RWPE1 (cell line): ENCODE results near the gene HK2.
A peak's percentile ranks its signal among the peaks of the same experiment; 100 is the strongest.

ENCODE experiments used
- CTCF ChIA-PET: fragments of 350-600 bp; sonication (Branson Sonifier 250); formaldehyde crosslinking; extraction: SDS; loops from one replicate; lab custom pipeline; 2021; lab: Yijun Ruan, JAX
- POLR2A ChIA-PET: fragments of 400-600 bp; formaldehyde crosslinking; extraction: SDS; loops from one replicate; lab custom pipeline; 2020; ENCODE audit warnings: antibody characterized with exemption; ENCODE audit not compliant: low non-redundant PET; lab: Yijun Ruan, JAX
- DNase-seq: peaks from one replicate; pipeline ENCODE4 v3.0.0; 2012; ENCODE audit warnings: low spot score
- H3K27ac ChIP-seq: fragments of 450-650 bp; 2 replicates; pipeline ENCODE4 v1.5.1; 2017
- CTCF ChIP-seq: fragments of 450-650 bp; conservative IDR thresholded peaks from 2 replicates; pipeline ENCODE4 v1.5.1; 2017; ENCODE audit warnings: low read depth, mild to moderate bottlenecking

Gene HK2

GRCh38 chr2:74861531-74861930 lies 27.6 kb downstream of the HK2 start:
- DNase-seq = no peak
- TF ChIP-seq CTCF = no peak
- no peak overlapping the region for H3K27ac ChIP-seq
- CTCF ChIA-PET = interaction anchor here (0.7 to 0.9 kb wide), 2 partner anchors 15 to 27 kb away, joined by 3 to 4 read pairs; no protein-coding TSS in a partner anchor
- POLR2A ChIA-PET = no interaction called here

GRCh38 chr2:74862020-74862964 lies 28.4 kb downstream of the HK2 start:
- no peak for TF ChIP-seq CTCF
- DNase-seq = no peak
- CTCF ChIA-PET = interaction anchor here (0.7 to 0.9 kb wide), 2 partner anchors 14 to 27 kb away, joined by 3 to 4 read pairs; no protein-coding TSS in a partner anchor
- no peak overlapping the region for H3K27ac ChIP-seq
- POLR2A ChIA-PET = no interaction called here

- POLR2A ChIA-PET = no interaction called here
- CTCF ChIA-PET = no interaction called here
- no peak for TF ChIP-seq CTCF
- no peak for DNase-seq
- peak overlapping the region; percentile 23; the same call in 1 of the 2 replicates for H3K27ac ChIP-seq
Measured at GRCh38 chr2:74863802-74864248, 29.9 kb downstream of the HK2 start.

- CTCF ChIA-PET = no interaction called here
- peak overlapping the region; percentile 22 for H3K27ac ChIP-seq
- TF ChIP-seq CTCF = no peak
- DNase-seq = peak; percentile 65
- POLR2A ChIA-PET = no interaction called here
Measured at GRCh38 chr2:74864728-74865722, 31.1 kb downstream of the HK2 start.

- peak overlapping the region; percentile 22 for H3K27ac ChIP-seq
- POLR2A ChIA-PET = no interaction called here
- CTCF ChIA-PET = no interaction called here
- DNase-seq = peak; percentile 45
- no peak for TF ChIP-seq CTCF
Measured at GRCh38 chr2:74865770-74866674, 32.1 kb downstream of the HK2 start.
